Measurements from ENCODE around the gene NDFIP1.
A peak's percentile ranks its signal among the peaks of the same experiment; 100 is the strongest.

Gene NDFIP1

DNA sequence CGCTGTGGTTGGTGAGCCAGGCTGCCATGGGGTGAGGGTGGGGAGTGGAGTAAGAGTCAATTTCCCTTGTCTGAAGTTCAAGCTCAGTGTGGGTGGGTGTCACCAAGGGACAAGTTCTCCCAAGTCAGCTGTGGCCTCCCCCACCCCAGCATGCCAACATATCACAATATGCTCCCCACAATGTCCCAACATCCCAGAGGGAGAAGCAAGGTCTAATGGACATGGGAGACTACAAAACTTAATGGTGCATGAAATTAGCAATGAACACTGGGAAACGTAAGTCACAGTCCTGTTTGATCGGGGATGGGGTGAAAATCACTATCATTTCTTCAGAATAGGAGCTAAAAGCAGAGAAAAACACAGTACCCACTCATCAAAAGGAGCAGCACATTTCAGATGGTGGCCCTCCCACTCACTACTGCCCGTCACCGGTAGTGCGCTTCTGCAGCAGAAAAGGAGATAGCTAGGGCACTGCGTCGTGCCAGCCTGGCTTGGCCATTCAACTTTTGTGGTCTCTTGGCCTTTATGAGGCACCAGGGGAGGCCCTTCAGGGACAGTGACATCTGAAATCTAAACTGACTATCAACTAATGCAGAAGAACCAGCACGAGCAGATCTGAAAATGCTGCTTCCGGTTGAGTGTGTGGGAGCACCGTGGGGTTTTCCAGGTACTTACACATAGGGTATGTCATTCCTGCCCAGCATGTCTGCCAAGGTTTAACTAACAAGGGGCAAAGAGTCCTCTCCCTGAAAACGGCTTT lies 20.5 kb upstream of the NDFIP1 start (continued):
- TF ChIP-seq ZNF571 (tag by site-specific recombination; IDR thresholded peaks at IDR 0.05) (no peak), ZNF701 (tag by site-specific recombination; IDR thresholded peaks at IDR 0.05) (no peak), ZFP37 (tag by site-specific recombination; IDR thresholded peaks at IDR 0.05) (no peak), ZNF266 (tag by site-specific recombination; IDR thresholded peaks at IDR 0.05; ENCODE audit: low read depth) (no peak), ZFP69B (tag by site-specific recombination; IDR thresholded peaks at IDR 0.05) (no peak), ZNF223 (tag by site-specific recombination; IDR thresholded peaks at IDR 0.05) (no peak), ZNF24 (tag by site-specific recombination; IDR thresholded peaks at IDR 0.05) (peak; percentile 86), ZNF146 (tag by site-specific recombination; IDR thresholded peaks at IDR 0.05) (no peak), ZNF610 (tag by site-specific recombination; IDR thresholded peaks at IDR 0.05; ENCODE audit: borderline replicate concordance) (no peak), ZNF777 (tag by site-specific recombination; IDR thresholded peaks at IDR 0.05; ENCODE audit: borderline replicate concordance) (no peak), ZNF48 (tag by site-specific recombination; IDR thresholded peaks at IDR 0.05) (no peak), MZF1 (tag by site-specific recombination; IDR thresholded peaks at IDR 0.05; ENCODE audit: borderline replicate concordance) (peak; percentile 73), ZNF544 (tag by site-specific recombination; IDR thresholded peaks at IDR 0.05) (no peak), ZNF37A (tag by site-specific recombination; IDR thresholded peaks at IDR 0.05) (no peak), ZNF473 (tag by site-specific recombination; IDR thresholded peaks at IDR 0.05) (no peak), ZNF558 (tag by site-specific recombination; IDR thresholded peaks at IDR 0.05) (no peak), ZNF211 (tag by site-specific recombination; IDR thresholded peaks at IDR 0.05; ENCODE audit: low read depth) (no peak), KLF1 (tag by site-specific recombination; IDR thresholded peaks at IDR 0.05) (no peak), ZNF670 (tag by site-specific recombination; IDR thresholded peaks at IDR 0.05; ENCODE audit: low read depth) (no peak), ZNF423 (tag by site-specific recombination; IDR thresholded peaks at IDR 0.05) (peak; percentile 78), ZFHX2 (tag by site-specific recombination; conservative IDR thresholded peaks at IDR 0.05) (0 out of 2 replicates have a peak, but pooled peaks have one; percentile 21), OSR2 (tag by site-specific recombination; IDR thresholded peaks at IDR 0.05) (peak; percentile 71), KLF7 (tag by site-specific recombination; IDR thresholded peaks at IDR 0.05; ENCODE audit: borderline replicate concordance) (no peak), ZNF768 (tag by site-specific recombination; IDR thresholded peaks at IDR 0.05) (no peak), ZXDB (tag by site-specific recombination; IDR thresholded peaks at IDR 0.05) (no peak), GLI4 (tag by site-specific recombination; IDR thresholded peaks at IDR 0.05) (no peak), ZNF132 (tag by site-specific recombination; IDR thresholded peaks at IDR 0.05; ENCODE audit: borderline replicate concordance) (no peak), ZNF169 (tag by site-specific recombination; IDR thresholded peaks at IDR 0.05) (no peak), ZBTB48 (tag by site-specific recombination; IDR thresholded peaks at IDR 0.05) (no peak), SP3 (tag by site-specific recombination; IDR thresholded peaks at IDR 0.05) (no peak), ZNF214 (tag by site-specific recombination; IDR thresholded peaks at IDR 0.05; ENCODE audit: borderline replicate concordance) (no peak)
- TF ChIP-seq, protein P1, sequence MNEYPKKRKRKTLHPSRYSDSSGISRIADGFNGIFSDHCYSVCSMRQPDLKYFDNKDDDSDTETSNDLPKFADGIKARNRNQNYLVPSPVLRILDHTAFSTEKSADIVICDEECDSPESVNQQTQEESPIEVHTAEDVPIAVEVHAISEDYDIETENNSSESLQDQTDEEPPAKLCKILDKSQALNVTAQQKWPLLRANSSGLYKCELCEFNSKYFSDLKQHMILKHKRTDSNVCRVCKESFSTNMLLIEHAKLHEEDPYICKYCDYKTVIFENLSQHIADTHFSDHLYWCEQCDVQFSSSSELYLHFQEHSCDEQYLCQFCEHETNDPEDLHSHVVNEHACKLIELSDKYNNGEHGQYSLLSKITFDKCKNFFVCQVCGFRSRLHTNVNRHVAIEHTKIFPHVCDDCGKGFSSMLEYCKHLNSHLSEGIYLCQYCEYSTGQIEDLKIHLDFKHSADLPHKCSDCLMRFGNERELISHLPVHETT (tag by site-specific recombination; IDR thresholded peaks at IDR 0.05) = no peak
- TF ChIP-seq, protein P2, sequence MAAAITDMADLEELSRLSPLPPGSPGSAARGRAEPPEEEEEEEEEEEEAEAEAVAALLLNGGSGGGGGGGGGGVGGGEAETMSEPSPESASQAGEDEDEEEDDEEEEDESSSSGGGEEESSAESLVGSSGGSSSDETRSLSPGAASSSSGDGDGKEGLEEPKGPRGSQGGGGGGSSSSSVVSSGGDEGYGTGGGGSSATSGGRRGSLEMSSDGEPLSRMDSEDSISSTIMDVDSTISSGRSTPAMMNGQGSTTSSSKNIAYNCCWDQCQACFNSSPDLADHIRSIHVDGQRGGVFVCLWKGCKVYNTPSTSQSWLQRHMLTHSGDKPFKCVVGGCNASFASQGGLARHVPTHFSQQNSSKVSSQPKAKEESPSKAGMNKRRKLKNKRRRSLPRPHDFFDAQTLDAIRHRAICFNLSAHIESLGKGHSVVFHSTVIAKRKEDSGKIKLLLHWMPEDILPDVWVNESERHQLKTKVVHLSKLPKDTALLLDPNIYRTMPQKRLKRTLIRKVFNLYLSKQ (tag by site-specific recombination; IDR thresholded peaks at IDR 0.05; ENCODE audit: borderline replicate concordance) = no peak
- TF ChIP-seq, protein P3, sequence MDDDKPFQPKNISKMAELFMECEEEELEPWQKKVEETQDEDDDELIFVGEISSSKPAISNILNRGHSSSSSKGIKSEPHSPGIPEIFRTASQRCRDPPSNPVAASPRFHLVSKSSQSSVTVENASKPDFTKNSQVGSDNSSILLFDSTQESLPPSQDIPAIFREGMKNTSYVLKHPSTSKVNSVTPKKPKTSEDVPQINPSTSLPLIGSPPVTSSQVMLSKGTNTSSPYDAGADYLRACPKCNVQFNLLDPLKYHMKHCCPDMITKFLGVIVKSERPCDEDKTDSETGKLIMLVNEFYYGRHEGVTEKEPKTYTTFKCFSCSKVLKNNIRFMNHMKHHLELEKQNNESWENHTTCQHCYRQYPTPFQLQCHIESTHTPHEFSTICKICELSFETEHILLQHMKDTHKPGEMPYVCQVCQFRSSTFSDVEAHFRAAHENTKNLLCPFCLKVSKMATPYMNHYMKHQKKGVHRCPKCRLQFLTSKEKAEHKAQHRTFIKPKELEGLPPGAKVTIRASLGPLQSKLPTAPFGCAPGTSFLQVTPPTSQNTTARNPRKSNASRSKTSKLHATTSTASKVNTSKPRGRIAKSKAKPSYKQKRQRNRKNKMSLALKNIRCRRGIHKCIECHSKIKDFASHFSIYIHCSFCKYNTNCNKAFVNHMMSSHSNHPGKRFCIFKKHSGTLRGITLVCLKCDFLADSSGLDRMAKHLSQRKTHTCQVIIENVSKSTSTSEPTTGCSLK (tag by site-specific recombination; IDR thresholded peaks at IDR 0.05) = no peak
- TF ChIP-seq, protein P4, sequence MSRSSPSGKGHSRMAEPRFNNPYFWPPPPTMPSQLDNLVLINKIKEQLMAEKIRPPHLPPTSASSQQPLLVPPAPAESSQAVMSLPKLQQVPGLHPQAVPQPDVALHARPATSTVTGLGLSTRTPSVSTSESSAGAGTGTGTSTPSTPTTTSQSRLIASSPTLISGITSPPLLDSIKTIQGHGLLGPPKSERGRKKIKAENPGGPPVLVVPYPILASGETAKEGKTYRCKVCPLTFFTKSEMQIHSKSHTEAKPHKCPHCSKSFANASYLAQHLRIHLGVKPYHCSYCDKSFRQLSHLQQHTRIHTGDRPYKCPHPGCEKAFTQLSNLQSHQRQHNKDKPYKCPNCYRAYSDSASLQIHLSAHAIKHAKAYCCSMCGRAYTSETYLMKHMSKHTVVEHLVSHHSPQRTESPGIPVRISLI (tag by site-specific recombination; IDR thresholded peaks at IDR 0.05) = no peak
- TF ChIP-seq, protein P5, sequence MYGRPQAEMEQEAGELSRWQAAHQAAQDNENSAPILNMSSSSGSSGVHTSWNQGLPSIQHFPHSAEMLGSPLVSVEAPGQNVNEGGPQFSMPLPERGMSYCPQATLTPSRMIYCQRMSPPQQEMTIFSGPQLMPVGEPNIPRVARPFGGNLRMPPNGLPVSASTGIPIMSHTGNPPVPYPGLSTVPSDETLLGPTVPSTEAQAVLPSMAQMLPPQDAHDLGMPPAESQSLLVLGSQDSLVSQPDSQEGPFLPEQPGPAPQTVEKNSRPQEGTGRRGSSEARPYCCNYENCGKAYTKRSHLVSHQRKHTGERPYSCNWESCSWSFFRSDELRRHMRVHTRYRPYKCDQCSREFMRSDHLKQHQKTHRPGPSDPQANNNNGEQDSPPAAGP (tag by site-specific recombination; IDR thresholded peaks at IDR 0.05) = no peak

Data from HEK293 (cell line).